K562 (cell line): ENCODE measurements around the gene CELA1. TPM values are rescaled to one million over a fixed set of nuclear protein-coding genes. Genes with fewer than 3 reads are reported as not detected.
A peak's percentile ranks its signal among the peaks of the same experiment; 100 is the strongest.

ENCODE experiments used
- BACH1 ChIP-seq: fragments of 200-800 bp; sonication (Bioruptor generic); IDR thresholded peaks from 2 replicates; pipeline ENCODE4 v1.6.1; 2016; ENCODE audit warnings: missing genetic modification characterization, missing compliant biosample characterization
- CC2D1A ChIP-seq: fragments of 450-650 bp; IDR thresholded peaks from 2 replicates; pipeline ENCODE4 v1.6.1; 2017; ENCODE audit warnings: mild to moderate bottlenecking
- DMBX1 ChIP-seq: fragments of 250-450 bp; sonication (Bioruptor Pico); IDR thresholded peaks from 2 replicates; pipeline ENCODE4 v1.8.0; 2022; ENCODE audit warnings: inconsistent platforms, mild to moderate bottlenecking, moderate library complexity, borderline replicate concordance
- EP400 ChIP-seq: fragments of 450-650 bp; IDR thresholded peaks from 2 replicates; pipeline ENCODE4 v1.6.1; 2017; ENCODE audit warnings: antibody characterized with exemption, mild to moderate bottlenecking, moderate library complexity
- FOXK2 ChIP-seq, 2 experiments: fragments of 450-650 bp; IDR thresholded peaks in 1 of 2; conservative IDR thresholded peaks in 1 of 2; 2 replicates each; pipeline ENCODE4 v1.6.1; 2016; ENCODE audit warnings: low read depth in 2 of 2, mild to moderate bottlenecking in 1 of 2
- FOXM1 ChIP-seq, 2 experiments: fragments of 450-650 bp in 1 of 2; sonication (generic) in 1 of 2; formaldehyde crosslinking in 1 of 2; IDR thresholded peaks; 2 replicates each; pipeline versions ENCODE4 v1.6.1 to v1.9.0; 2017 to 2022; ENCODE audit warnings: low read depth in 2 of 2, mild to moderate bottlenecking in 2 of 2, missing genetic modification reagents in 1 of 2, moderate library complexity in 1 of 2
- GABPA ChIP-seq: fragments of 200-800 bp; sonication (Bioruptor generic); conservative IDR thresholded peaks from 2 replicates; pipeline ENCODE4 v1.6.1; 2016; ENCODE audit warnings: low read depth, missing genetic modification characterization, missing compliant biosample characterization
- KDM1A ChIP-seq, 2 experiments: fragments of 450-650 bp; IDR thresholded peaks; 2 replicates each; pipeline ENCODE4 v1.6.1; 2016; ENCODE audit warnings: mild to moderate bottlenecking in 2 of 2
- KDM5B ChIP-seq: fragments of 200-600 bp; sonication (generic); IDR thresholded peaks from 2 replicates; pipeline ENCODE4 v1.6.1; 2012; ENCODE audit warnings: low read depth, mild to moderate bottlenecking, moderate library complexity, low read length, control low read depth, inconsistent platforms; ENCODE audit not compliant: insufficient replicate concordance
- KLF1 ChIP-seq: fragments of 450-650 bp; IDR thresholded peaks from 2 replicates; pipeline ENCODE4 v1.6.1; 2016; ENCODE audit warnings: missing genetic modification characterization, missing compliant biosample characterization
- KLF16 ChIP-seq: IDR thresholded peaks from 2 replicates; pipeline ENCODE4 v1.6.1; 2016; ENCODE audit warnings: antibody characterized with exemption
- NFXL1 ChIP-seq: fragments of 450-650 bp; formaldehyde crosslinking; IDR thresholded peaks from 2 replicates; pipeline ENCODE4 v1.4.0; 2021; ENCODE audit warnings: mild to moderate bottlenecking
- NR2C2 ChIP-seq, 2 experiments: fragments of 200-800 bp in 1 of 2; sonication (Bioruptor generic) in 1 of 2; sonication (generic) in 1 of 2; formaldehyde crosslinking in 1 of 2; IDR thresholded peaks; 2 replicates each; pipeline versions ENCODE4 v1.6.1 to v1.8.0; 2016 to 2022; ENCODE audit warnings: mild to moderate bottlenecking in 1 of 2, missing compliant biosample characterization in 1 of 2, missing genetic modification characterization in 1 of 2, missing genetic modification reagents in 1 of 2
- PCBP2 ChIP-seq: fragments of 200-400 bp; formaldehyde crosslinking; IDR thresholded peaks from 2 replicates; pipeline ENCODE4 v1.6.1; 2018; ENCODE audit warnings: low read length, low read depth, mild to moderate bottlenecking, moderate library complexity; ENCODE audit not compliant: poor library complexity, severe bottlenecking
- PHB ChIP-seq: fragments of 250-450 bp; sonication (Bioruptor Pico); IDR thresholded peaks from 2 replicates; pipeline ENCODE4 v1.5.0; 2021
- PHF21A ChIP-seq: fragments of 450-650 bp; IDR thresholded peaks from 2 replicates; pipeline ENCODE4 v1.6.1; 2017; ENCODE audit warnings: low read depth, borderline replicate concordance
- RNF2 ChIP-seq: sonication (generic); IDR thresholded peaks from 2 replicates; pipeline ENCODE4 v1.6.1; 2016
- SMARCC2 ChIP-seq: fragments of 450-650 bp; IDR thresholded peaks from 2 replicates; pipeline ENCODE4 v1.6.1; 2017; ENCODE audit warnings: antibody characterized with exemption, moderate library complexity, mild to moderate bottlenecking, low read depth
- SNIP1 ChIP-seq: fragments of 450-650 bp; IDR thresholded peaks from 2 replicates; pipeline ENCODE4 v1.7.1; 2017; ENCODE audit warnings: low read depth, mild to moderate bottlenecking
- STAT5A ChIP-seq: IDR thresholded peaks from 2 replicates; pipeline ENCODE4 v1.6.1; 2012; ENCODE audit warnings: low read length, inconsistent platforms, borderline replicate concordance
- TARDBP ChIP-seq: fragments of 450-650 bp; IDR thresholded peaks from 2 replicates; pipeline ENCODE4 v1.6.1; 2016
- TBP ChIP-seq: optimal IDR thresholded peaks from 2 replicates; pipeline ENCODE3; 2011; ENCODE audit warnings: low read depth, low read length, improper control_type of control experiment
- TRIM24 ChIP-seq, 2 experiments: fragments of 450-650 bp; IDR thresholded peaks; 2 replicates each; pipeline ENCODE4 v1.6.1; 2016
- ZKSCAN8 ChIP-seq: fragments of 200-800 bp; sonication (Bioruptor generic); IDR thresholded peaks from 2 replicates; pipeline ENCODE4 v1.6.1; 2016; ENCODE audit warnings: missing genetic modification characterization, missing compliant biosample characterization
- ZNF121 ChIP-seq: sonication (generic); formaldehyde crosslinking; conservative IDR thresholded peaks from 2 replicates; pipeline ENCODE4 v1.8.0; 2022; ENCODE audit warnings: missing genetic modification reagents
- ZNF212 ChIP-seq: fragments of 450-650 bp; formaldehyde crosslinking; IDR thresholded peaks from 2 replicates; pipeline ENCODE4 v1.4.0; 2020; ENCODE audit warnings: mild to moderate bottlenecking
- ZNF239 ChIP-seq: fragments of 250-450 bp; sonication (Bioruptor Pico); IDR thresholded peaks from 2 replicates; pipeline ENCODE4 v1.4.0; 2020; ENCODE audit warnings: mild to moderate bottlenecking
- ZNF311 ChIP-seq: fragments of 250-450 bp; sonication (Bioruptor Pico); IDR thresholded peaks from 2 replicates; pipeline ENCODE4 v1.4.0; 2020; ENCODE audit warnings: mild to moderate bottlenecking, moderate library complexity
- ZNF324 ChIP-seq: fragments of 250-450 bp; sonication (Bioruptor Pico); IDR thresholded peaks from 2 replicates; pipeline ENCODE4 v1.4.0; 2020; ENCODE audit warnings: mild to moderate bottlenecking
- ZNF584 ChIP-seq: fragments of 200-800 bp; sonication (Bioruptor generic); IDR thresholded peaks from 2 replicates; pipeline ENCODE4 v1.6.1; 2016; ENCODE audit warnings: low read depth, mild to moderate bottlenecking, missing genetic modification characterization, missing compliant biosample characterization
- ZNF76 ChIP-seq: fragments of 250-450 bp; sonication (Bioruptor Pico); IDR thresholded peaks from 2 replicates; pipeline ENCODE4 v1.4.0; 2020; ENCODE audit warnings: mild to moderate bottlenecking, moderate library complexity, borderline replicate concordance
- ZNF778 ChIP-seq: fragments of 450-650 bp; formaldehyde crosslinking; IDR thresholded peaks from 2 replicates; pipeline ENCODE4 v1.4.0; 2020; ENCODE audit warnings: mild to moderate bottlenecking, moderate library complexity
- ZSCAN32 ChIP-seq: fragments of 450-650 bp; formaldehyde crosslinking; IDR thresholded peaks from 2 replicates; pipeline ENCODE4 v1.4.0; 2020; ENCODE audit warnings: mild to moderate bottlenecking, moderate library complexity
- polyA plus RNA-seq, 8 experiments: library from polyadenylated mRNA; depleted of rRNA in 4 of 8; stranded (reverse) in 5 of 8; unstranded in 3 of 8; fragments of >200 nt; fragmentation: Nextera tagmentation in 2 of 8; fragmentation: Illumina TruSeq in 1 of 8; extraction: Ambion mirVana in 2 of 8; extraction: Trizol in 1 of 8; gene quantifications; 2 replicates each; pipeline versions ENCODE4 v1.2.1 to v1.2.3, GENCODE V29; 2011 to 2014; ENCODE audit warnings: inconsistent platforms in 1 of 8, missing spikeins in 1 of 8
- total RNA-seq, 7 experiments: library from RNA; depleted of rRNA in 6 of 7; stranded (reverse); fragments of >200 nt in 6 of 7; fragmentation: Illumina TruSeq in 2 of 7; extraction: Trizol in 2 of 7; gene quantifications; 2 replicates each; pipeline versions ENCODE4 v1.2.1 to v1.2.3, GENCODE V29; 2011 to 2021; ENCODE audit warnings: low replicate concordance in 1 of 7

CELA1 gene
- total and polyA plus RNA-seq, 9 of the 15 experiments (the other 6 are each of a cell fraction or from before 2014, with no cell fraction given), result 0.06 to 0.27 (median 0.22) TPM; not detected in 6

DNA sequence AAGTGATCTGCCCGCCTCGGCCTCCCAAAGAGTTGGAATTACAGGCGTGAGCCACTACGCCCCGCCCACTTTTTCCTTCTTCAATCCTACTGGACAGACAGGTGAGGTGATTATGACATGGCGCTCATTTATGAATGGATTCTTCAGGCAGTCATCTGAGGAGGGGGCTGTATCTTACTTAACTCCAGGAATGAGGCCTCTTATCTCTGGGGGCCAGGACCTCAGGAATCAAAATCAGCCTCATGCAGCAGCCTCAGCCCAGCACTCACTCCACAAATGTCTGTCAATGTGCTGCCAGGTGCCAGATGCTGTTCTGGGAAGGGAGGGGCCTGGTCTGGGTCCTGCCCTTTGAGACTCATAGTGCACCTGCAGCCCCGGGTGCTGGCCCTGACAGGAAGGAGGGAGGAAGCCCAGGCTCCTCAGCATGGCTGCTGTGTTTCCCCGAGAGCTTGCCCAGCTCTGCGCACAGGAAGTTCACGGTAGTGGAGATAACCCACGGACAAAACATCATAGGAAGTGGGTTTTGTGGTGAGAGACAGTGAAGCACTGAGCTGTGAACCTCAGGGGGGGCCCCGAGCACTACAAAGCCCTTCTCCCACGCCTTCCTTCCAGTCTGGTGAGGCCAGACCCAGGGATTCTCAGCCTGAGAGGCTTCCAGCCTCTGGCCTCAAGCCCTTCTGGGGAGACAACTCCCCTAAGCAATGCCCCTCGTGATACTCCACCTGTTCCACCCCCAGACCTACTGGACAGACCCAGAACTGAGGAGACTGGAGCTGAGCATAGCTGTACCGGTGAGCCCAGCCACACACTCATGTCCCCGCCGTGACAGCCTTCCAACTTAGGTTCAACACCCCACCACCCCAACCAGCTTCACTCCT is 22.4 kb upstream of the CELA1 start (continued):
- TF ChIP-seq KDM5B, result no peak
- peak; percentile 84; the same call in 1 of the 2 replicates for TF ChIP-seq ZNF584 (CRISPR knock-in tag)
- TF ChIP-seq ZNF324, result no peak
- TF ChIP-seq TRIM24 (IDR thresholded peaks at IDR 0.05), result peak; percentile 95 to 97
- TF ChIP-seq SNIP1, result no peak
- peak; percentile 60; the same call in 1 of the 2 replicates for TF ChIP-seq RNF2
- no peak for TF ChIP-seq PCBP2
- no peak for TF ChIP-seq TBP
- TF ChIP-seq KLF1 (tag), result no peak
- peak; percentile 89 for TF ChIP-seq FOXM1 (IDR thresholded peaks at IDR 0.05; ENCODE audit: low read depth)
- TF ChIP-seq FOXM1 (CRISPR knock-in tag; IDR thresholded peaks at IDR 0.05; ENCODE audit: low read depth), result no peak
- no peak for TF ChIP-seq ZNF121
- peak; percentile 91 for TF ChIP-seq GABPA (tag)
- TF ChIP-seq PHF21A, result no peak
- TF ChIP-seq FOXK2 (conservative IDR thresholded peaks at IDR 0.05 in 1 of 2, IDR thresholded peaks at IDR 0.05 in 1 of 2; ENCODE audit: low read depth in 2 of 2), result no peak
- TF ChIP-seq SMARCC2, result 0 out of 2 replicates have a peak, but pooled peaks have one; percentile 48
- TF ChIP-seq CC2D1A, result peak; percentile 87; the same call in 1 of the 2 replicates
- peak; percentile 82; the same call in 1 of the 2 replicates for TF ChIP-seq ZKSCAN8 (CRISPR knock-in tag)
- TF ChIP-seq DMBX1 (CRISPR knock-in tag), result peak; percentile 91
- peak; percentile 48; the same call in 1 of the 2 replicates for TF ChIP-seq ZNF311 (CRISPR knock-in tag)
- peak; percentile 95 for TF ChIP-seq KLF16
- TF ChIP-seq PHB (CRISPR knock-in tag), result no peak
- no peak for TF ChIP-seq ZNF212 (CRISPR knock-in tag)
- TF ChIP-seq STAT5A, result peak; percentile 82
- no peak for TF ChIP-seq ZSCAN32 (CRISPR knock-in tag)
- no peak for TF ChIP-seq EP400
- peak; percentile 51; the same call in 1 of the 2 replicates for TF ChIP-seq TARDBP
- no peak for TF ChIP-seq ZNF239 (CRISPR knock-in tag)
- no peak for TF ChIP-seq ZNF76 (CRISPR knock-in tag)
- TF ChIP-seq KDM1A (IDR thresholded peaks at IDR 0.05), result peak; percentile 87 to 90
- TF ChIP-seq ZNF778 (CRISPR knock-in tag), result no peak
- peak; percentile 54; the same call in 1 of the 2 replicates for TF ChIP-seq BACH1 (tag)
- TF ChIP-seq NFXL1 (CRISPR knock-in tag), result no peak
- TF ChIP-seq NR2C2 (CRISPR knock-in tag; IDR thresholded peaks at IDR 0.05), result no peak
- peak; percentile 38; the same call in 1 of the 2 replicates for TF ChIP-seq NR2C2 (tag; IDR thresholded peaks at IDR 0.05)
